DOHH2 (cell line): ENCODE measurements around the gene KIF22.

Source experiments
- EZH2phosphoT487 ChIP-seq: fragments of 200-600 bp; sonication (generic); IDR thresholded peaks from 2 replicates; pipeline ENCODE4 v1.6.1; 2017; ENCODE audit warnings: borderline replicate concordance, mild to moderate bottlenecking, antibody characterized with exemption, low read length, moderate library complexity, mixed read lengths
- TF ChIP-seq, protein P1 (sequence below): fragments of 200-600 bp; sonication (generic); IDR thresholded peaks from one replicate; pipeline ENCODE4 v1.5.1; 2014; ENCODE audit warnings: antibody characterized with exemption, mild to moderate bottlenecking, low read depth, low read length; ENCODE audit not compliant: poor library complexity, severe bottlenecking

GRCh38 chr16:29779474-29779873 is 11.1 kb upstream of the KIF22 start:
- TF ChIP-seq, protein P1, sequence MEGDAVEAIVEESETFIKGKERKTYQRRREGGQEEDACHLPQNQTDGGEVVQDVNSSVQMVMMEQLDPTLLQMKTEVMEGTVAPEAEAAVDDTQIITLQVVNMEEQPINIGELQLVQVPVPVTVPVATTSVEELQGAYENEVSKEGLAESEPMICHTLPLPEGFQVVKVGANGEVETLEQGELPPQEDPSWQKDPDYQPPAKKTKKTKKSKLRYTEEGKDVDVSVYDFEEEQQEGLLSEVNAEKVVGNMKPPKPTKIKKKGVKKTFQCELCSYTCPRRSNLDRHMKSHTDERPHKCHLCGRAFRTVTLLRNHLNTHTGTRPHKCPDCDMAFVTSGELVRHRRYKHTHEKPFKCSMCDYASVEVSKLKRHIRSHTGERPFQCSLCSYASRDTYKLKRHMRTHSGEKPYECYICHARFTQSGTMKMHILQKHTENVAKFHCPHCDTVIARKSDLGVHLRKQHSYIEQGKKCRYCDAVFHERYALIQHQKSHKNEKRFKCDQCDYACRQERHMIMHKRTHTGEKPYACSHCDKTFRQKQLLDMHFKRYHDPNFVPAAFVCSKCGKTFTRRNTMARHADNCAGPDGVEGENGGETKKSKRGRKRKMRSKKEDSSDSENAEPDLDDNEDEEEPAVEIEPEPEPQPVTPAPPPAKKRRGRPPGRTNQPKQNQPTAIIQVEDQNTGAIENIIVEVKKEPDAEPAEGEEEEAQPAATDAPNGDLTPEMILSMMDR = no peak
- TF ChIP-seq EZH2phosphoT487 = no peak
